Measurements from ENCODE around the gene KLF9.
"Not testable (repeated sequence)": the region's sequence is repeated elsewhere in the genome, so short reads cannot be mapped to it uniquely, and the experiment has no call there.

The KLF9 gene

DNA sequence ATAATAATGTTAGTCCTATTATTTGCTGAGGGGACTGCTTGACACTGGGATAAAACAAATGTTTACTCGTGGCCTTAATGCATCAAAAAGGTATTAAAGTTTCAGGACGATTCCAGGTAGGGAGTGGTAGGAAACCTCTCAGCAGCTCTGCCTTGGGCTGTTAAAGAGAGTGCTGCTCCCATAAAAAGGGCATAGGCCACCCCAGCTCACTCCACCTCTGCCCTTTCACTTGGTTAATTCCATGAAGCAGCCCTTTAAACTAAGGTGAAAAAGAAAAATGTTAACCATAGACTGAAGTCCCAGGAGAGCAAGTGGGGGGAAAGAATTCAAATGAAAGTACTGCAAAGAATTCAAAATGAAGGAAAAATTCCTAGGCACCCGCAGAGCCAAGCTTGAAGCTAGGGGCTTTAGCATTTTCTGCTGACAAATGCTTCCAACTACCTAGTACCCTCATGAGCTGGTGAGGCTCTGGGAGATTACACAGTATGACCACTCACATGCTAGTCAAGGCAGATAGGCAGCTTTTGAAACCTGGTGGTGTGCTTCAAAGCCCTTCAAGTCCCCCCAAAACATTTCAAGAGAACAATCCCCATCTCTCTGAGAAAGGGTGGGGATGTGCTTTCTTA lies 8.5 kb downstream of the KLF9 start:
- no peak for DNase-seq (ENCODE audit: low read depth in 1 of 2, low spot score in 1 of 2)

DNA sequence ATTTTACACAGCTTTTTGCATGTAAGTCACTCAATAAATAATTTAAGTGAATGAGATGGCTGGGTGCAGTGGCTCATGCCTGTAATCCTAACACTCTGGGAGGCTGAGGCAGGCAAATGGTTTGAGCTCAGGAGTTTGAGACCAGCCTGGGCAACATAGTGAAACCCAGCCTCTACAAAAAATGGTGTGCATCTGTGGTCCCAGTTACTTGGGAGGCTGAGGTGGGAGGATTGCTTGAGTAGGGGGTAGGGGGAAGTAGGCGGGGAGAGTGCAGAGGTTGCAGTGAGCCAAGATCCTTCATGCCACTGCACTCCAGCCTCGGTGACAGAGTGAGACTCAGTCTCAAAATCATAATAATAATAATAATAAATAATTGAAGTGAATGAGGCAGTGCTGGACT lies 10.2 kb downstream of the KLF9 start:
- no peak for DNase-seq (ENCODE audit: low read depth in 1 of 2, low spot score in 1 of 2)

DNA sequence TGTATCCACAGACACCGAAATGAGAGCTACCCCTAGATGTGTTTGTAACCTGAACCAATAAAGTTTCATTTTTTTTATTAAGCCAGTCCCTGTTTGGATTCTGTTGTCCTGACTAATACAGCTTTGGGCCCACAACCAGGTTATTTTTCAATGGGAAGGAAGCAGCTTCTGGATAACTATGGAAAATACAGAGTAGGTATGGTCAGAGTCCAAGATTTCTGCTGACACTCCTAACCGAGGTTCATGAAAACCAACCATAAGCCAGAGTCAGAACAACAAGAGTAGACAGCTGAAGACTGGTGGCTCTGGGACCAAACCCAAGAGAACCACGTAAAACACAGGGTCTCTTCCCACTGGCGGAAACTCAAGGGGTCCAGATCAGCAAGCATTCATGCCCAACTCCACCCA lies 10.8 kb downstream of the KLF9 start:
- no peak for DNase-seq (ENCODE audit: low read depth in 1 of 2, low spot score in 1 of 2)

DNA sequence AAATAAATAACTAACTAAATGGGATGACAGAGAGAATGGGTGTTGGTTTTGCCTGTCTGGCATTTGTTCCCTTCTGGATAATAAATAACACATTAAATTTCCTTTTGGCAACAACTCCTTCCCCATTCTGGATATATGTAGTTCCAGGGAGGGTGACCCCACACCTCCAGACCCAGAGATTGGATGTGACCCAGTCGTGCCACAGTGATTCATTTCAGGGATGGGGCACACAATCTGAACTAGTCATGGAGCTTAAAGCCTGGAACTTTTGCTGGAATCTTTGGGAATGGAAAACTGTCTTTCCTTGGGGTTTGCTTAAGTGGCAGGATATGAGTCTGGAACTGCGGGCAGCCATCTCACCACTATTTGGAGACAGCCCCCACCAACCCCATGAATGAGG lies 11.3 kb downstream of the KLF9 start:
- DNase-seq (ENCODE audit: low read depth in 1 of 2, low spot score in 1 of 2) = no peak

DNA sequence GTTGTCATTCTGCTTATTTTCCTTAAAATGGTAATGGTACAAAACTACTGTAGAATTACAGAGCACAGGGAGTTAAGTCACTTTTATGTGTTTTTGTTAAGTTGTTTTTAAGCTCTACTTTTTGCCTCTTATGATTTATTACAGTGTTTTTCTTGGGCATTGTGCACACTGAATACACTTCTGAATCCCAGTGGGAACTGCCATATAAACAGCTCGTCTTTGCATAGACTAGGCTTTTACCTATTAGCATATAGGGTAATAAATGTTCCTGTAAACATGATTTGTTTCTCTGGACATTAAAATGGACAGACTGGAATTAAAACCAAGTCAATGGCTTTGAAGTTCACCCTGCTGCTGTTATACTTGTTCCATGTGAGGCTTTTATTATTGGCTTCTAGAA lies 12.2 kb downstream of the KLF9 start:
- no peak for DNase-seq (ENCODE audit: low read depth in 1 of 2, low spot score in 1 of 2)

DNA sequence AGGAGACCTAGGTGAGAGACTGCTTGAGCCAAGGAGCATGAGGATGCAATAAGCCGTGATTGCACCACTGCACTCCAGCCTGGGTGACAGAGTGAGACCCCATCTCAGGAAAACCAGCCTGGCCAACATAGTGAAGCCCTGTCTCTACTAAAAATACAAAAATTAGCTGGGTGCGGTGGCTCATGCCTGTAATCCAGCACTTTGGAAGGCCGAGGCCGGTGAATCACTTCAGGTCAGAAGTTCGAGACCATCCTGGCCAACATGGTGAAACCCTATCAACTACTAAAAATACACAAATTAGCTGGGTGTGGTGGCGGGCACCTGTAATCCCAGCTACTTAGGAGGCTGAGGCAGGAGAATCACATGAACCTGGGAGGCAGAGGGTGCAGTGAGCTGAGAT lies 13.2 kb downstream of the KLF9 start:
- DNase-seq (ENCODE audit: low read depth in 1 of 2, low spot score in 1 of 2) = not testable (repeated sequence)

DNA sequence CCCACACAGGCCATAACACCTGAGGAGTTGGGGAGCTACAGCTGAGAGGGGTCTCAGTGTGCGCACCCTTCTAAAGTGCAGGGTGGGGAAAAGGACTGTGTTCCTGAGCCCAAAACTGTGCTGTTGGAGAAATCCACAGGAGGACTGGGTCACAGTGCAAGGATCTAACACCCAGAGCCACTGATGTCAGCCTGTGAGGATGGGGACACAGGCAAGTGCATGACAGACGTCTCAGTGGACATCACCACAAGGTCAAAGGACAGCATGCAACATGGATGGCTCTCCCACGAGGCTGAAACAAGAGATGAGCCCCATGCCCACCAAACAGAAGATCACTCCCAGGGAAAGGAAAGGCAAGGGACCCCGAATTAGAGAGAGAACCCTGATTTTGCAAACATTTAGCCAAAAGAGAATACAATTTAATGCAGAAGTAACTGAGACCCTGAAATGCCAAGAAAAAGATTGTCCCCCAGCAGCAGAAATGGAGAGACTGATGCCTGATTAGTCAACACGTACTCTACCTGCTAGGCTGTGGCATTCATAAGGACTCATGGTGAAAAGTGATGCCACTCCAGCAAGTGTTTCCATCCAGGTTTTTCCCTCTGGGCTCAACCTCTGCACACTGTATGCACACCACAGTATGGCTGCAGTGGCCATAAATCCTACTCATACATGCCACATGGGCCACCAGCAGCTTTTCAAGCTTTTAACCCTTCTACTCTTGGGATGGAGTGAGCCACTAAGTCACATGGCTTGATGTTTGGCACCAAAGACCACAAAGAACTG lies 14.2 kb downstream of the KLF9 start:
- DNase-seq (ENCODE audit: low read depth in 1 of 2, low spot score in 1 of 2) = no peak

DNA sequence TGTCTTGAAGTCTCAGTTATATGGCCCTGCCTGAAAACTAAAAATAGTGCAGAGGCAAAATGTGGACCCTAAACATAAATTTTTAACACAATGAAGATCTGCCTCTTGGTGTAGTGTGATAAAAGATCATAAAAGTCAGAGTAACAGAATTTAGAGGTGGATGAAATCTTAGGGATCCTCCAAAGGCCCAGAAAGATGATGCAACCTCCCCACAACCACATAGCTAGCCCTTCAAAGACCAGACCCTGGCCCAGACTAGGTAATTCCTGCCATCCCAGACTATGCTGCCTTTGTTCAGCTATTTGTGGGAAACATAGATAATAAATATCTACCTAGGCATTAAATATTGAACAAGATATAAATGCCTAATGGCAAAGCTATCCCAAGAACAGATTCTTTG lies 15.3 kb downstream of the KLF9 start:
- DNase-seq (ENCODE audit: low read depth in 1 of 2, low spot score in 1 of 2) = no peak

DNA sequence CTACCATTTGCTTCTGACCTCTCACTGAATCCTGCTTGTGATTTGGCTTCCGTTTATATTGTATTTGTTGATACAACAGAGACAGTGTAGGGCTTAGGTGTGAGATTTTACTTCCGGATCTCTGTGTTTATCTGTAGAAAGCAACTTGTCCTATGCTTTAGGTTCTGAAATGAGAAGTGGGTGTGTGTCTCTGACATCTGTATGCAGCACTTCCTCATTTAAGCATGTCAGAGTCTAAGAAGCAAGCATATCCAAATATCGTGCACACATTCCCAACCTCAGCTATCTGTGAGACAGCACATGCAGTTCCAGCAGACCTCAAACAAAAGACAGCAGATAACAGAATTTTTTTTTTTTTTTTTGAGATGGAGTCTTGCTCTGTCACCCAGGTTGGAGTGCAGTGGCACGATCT lies 16.3 kb downstream of the KLF9 start:
- no peak for DNase-seq (ENCODE audit: low read depth in 1 of 2, low spot score in 1 of 2)

DNA sequence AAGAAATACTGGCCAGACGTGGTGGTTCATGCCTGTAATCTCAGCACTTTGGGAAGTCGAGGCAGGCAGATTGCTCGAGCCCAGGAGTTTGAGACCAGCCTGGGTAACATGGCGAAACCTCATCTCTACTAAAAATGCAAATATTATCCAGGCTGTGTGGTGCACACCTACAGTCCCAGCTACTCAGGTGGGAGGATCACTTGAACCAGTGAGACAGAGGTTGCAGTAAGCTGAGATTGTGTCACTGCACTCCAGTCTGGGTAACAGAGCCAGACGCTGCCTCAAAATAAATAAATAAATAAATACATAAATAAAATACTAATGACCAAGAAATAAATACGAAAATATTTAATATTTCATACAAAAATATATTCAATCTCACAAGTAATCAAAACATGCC lies 18.8 kb downstream of the KLF9 start:
- no peak for DNase-seq (ENCODE audit: low read depth in 1 of 2, low spot score in 1 of 2)

DNA sequence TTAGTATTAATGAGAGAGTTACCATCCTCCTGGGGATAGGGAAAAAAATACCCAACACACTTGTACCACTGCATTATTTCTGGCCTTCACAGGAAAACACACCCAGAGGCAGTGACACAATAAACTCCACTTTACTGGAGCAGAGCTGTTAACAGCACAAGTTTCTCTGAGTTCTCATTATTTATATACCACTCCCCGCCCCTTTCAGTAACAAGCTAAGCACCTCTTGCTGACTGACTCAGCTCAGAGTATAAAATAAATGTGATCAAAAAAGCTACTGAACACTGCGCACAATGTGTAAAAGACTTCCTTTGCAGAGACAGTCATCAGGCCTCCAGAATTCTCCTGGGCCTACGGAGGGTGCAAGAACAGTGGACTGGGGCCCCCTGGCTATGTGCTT lies 21.6 kb downstream of the KLF9 start:
- no peak for DNase-seq (ENCODE audit: low read depth in 1 of 2, low spot score in 1 of 2)

DNA sequence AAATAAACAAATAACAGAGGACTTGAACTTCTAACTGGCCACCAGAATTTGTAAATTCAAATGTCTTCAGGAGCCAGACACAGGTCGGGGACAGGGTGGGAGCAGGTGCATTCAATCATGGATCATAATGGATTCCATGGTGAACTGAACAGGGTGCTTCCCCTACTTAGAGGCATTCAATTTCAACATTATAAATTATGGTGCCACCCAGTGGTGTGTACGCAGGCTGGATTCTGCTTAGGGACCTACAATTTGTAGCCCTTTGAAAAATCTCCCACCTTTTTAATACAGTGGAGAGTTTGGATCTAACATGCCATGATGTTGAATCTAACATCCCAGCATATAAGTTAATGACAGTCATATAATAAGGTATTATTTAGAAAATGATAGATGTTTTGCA lies 22.3 kb downstream of the KLF9 start:
- no peak for DNase-seq (ENCODE audit: low read depth in 1 of 2, low spot score in 1 of 2)

DNA sequence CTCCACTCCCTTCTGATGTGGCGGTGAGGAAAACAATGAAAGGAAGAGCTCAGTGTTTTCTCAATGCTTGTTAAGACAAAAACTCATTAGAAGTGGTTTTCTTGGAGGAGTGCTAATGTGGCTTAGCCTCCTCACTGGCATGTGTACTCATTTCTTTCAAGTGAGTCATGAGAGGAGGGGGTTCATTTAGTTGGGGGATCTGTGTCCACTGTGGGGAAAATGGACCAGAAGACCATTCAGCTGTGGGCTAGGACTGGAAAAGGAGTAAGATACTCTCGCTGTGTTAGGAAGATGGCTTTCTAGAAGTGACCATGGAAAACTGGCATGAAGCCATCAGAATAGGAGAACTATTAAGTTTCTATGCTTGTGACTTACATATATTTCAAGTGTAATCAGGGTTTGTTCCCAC lies 23.5 kb downstream of the KLF9 start:
- no peak for DNase-seq (ENCODE audit: low read depth in 1 of 2, low spot score in 1 of 2)

DNA sequence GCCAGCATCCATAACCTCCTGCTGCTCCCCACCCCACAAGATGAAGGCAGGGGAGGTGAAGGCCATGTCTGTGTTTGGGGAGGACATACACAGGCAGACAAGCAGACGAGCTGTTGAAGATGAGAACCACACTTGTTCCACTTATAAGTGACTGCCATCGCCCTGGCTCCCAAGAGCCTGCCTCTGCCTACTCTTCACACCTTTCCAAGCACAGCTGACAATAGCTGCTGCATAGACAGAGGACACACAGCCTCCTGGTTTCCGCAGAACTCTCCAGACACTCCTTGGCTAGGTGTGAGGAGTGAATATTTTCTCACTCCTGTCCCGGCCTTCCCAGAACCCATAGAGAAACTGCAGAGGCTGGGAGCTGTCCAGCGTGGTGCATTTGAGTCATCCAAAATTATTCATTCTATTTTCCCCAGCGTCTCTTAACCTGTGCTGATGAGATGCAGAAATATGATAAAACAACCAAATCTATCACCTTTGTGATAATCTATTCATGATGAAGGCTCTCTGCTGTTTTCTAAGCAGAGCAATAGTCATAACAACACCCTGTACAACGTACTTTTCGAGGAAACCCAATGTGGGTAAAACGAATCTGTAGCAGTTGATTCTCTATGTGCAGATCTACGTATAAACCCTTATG lies 24.7 kb downstream of the KLF9 start:
- no peak for DNase-seq (ENCODE audit: low read depth in 1 of 2, low spot score in 1 of 2)

DNA sequence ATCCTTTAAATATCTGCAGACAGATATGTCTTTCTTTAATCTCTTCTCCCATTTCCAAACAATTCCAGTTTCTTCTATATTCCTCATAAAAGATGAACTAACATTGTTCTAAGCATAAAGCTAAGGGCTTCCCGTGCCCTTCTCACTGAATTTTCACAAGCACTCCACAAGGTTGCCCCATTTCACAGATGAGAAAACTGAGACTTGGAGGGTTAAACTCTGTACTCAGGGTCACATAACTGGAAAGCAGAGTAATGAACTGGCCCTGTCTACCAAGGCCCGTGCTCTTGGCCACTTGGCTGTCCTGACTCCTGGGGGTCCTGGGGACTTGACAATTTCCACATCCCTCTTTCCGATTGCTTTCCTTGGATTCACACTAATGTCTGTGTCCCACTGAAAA lies 25.3 kb downstream of the KLF9 start:
- DNase-seq (ENCODE audit: low read depth in 1 of 2, low spot score in 1 of 2) = no peak

DNA sequence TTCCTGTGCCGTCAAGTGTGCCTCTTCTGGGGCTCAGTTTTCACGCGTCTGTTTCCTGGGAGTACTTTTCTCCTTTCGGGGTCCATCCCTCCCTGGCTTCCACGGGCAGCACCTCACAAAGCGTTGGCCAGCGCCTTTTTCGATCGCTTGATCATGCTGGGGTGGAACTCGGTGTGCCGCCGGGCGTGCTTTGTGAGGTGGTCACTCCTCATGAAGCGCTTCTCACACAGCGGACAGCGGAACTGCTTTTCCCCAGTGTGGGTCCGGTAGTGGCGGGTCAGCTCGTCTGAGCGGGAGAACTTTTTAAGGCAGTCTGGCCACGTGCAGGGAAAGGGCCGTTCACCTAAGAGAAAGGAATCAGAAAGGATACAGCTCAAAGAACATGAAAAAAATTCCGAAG lies 26.8 kb downstream of the KLF9 start:
- no peak for DNase-seq (ENCODE audit: low read depth in 1 of 2, low spot score in 1 of 2)

DNA sequence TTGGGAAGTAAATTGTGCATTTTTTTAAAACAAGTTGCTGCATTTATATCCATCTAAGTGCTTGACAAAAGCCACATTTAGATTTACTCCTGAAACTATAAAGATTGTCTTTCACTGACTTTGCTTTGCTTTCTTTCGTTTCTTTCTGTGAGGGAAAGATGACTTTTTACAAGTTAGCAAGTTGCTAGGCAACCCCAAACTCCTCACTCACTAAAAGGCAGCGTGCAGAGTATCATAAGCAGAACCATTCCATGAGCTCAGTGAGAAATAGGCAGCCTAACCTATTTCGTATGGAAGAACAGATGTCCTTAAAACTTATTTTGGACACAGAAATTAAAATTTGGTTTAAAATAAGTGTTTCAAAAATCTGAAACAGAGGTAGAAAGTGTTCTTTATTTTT lies 29.0 kb downstream of the KLF9 start:
- DNase-seq (ENCODE audit: low read depth in 1 of 2, low spot score in 1 of 2) = no peak

DNA sequence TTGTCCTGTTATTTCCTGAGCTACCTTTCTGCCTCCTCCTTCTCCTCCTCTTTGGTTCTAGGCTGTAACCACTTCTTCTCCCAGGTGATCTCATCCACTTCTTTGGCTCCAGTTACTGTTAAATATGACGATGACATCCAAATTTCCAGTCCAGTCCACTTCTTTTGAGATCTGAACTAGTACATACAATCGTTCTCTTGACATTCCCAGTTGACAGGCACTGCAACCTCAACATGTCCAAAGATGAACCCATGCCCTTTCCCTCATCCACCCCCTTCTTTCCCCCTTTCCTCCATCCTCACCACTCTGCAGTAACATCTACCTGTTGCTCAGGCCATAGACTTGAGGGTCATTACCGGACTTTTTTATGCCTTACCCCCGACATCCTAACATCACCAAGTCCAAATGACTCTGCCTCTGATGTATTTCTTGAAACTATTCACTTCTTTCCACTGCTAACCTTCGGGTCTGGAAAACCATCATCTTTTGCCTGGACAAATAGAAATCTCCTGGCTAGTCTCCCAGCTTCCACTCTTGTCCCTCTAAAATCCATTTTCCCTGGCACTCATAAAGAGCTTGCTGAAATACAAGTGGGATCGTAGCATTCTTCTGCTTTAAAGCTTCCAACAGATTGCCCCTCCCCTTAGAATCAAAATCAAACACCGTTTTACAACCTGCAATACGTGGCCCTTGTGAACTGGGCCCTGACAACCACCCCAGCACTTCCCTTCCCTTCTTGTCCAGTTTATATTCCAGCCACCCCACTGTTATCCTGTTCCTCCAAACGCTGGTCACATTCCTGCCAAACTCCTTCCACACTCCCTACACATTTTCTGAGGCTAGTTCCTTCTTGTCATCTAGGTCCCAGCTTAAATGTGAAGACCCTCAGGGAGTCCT lies 31.5 kb downstream of the KLF9 start:
- DNase-seq (ENCODE audit: low read depth in 1 of 2, low spot score in 1 of 2) = no peak

DNA sequence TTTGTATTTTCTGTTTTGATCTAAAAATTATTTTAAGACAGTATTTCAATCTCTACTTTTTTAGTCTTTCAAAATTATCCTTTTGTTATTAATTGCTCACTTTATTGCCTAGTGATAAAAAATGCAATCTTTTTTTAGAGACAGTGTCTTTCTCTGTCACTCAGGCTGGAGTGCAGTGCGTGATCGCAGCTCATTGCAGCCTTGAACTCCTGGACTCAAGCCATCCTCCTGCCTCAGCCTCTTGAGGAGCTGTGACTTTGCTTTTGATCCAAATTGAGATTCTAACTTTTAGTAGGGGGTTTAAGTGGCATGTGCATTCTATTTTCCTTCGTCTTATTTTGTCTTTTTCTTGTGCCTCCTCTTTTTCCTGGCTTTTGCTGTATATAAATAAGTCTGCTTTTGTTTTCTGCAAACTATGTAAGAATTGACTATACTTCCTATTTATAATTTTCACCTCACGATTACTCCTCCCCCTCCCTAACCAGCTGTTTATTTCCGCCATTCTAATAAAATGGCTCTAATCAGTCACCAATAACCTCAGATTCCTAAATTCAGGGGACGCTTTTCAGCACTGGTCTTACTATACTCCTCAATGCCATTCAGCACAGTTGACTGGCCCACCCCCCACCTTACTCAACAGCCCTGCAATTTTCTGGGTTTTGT lies 32.3 kb downstream of the KLF9 start:
- DNase-seq (ENCODE audit: low read depth in 1 of 2, low spot score in 1 of 2) = no peak

DNA sequence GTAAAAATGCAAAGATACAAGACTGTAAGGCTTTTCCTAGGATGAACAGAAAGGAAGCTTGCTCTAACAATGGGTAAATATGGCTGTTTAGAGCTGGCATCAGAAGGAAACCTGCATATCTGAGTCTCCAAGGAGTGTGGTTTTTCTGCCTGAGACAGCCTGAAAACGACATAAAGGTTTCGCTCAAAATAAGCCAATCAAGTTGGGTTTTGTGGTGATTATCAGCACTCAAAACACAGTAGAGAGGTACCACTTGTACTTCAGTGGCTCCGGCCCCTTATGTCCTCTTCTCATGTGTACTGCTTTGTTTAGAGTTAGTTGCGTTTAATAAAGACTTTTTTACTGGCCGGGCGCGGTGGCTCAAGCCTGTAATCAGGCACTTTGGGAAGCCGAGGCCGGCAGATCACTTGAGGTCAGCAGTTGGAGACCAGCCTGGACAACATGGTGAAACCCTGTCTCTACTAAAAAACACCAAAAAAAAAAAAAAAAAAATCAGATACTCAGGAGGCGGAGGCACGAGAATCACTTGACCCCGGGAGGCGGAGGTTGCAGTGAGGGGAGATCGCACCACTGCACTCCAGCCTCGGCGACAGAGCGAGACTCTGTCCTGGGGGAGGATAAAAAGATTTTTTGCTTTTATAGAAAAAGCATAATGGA lies 39.4 kb downstream of the KLF9 start:
- DNase-seq (ENCODE audit: low read depth in 1 of 2, low spot score in 1 of 2) = no peak
